ENCODE measurements around the gene RO60.
A peak's percentile ranks its signal among the peaks of the same experiment; 100 is the strongest.

Gene RO60

DNA sequence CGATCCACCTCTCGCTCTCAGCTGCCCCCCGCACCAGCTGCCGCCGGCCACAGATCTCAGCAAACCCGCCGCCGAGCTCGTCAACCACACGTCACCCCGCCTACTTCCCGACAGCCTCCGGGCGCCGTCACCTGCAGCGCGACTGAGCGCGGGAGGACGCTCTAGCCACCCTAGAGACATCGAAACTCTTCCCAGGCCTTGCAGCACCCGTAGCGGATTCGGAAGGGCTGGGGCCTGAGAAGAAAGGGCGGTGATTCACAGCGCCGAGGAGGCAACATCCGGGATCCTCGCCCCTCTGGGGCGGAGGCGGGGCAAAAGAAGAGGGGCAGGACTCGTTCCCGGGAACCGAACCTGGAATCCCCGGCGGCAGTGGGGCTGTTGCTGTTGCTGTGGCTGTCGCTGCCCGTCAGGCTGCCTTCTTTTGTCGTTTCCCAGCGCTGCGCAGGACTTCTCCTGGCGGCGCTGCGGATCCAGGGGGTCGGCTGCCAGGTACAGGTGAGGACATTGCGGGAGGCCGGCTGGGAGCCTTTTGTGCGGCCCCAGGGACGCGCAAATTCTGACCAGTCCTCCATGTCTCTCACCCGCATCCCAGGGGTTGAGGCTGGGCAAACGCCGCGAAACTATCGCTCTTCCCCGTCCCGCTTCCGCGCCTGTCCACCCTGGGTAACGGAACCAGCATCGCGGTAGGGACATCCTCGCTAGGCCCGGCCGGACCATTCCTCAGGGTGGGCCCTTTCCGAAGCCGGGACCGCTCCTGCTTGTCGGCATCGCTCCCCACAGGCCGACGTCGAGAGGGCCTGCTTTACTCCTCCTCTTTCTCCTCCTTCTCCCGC, at the start of gene RO60, which contains the start of gene UCHL5:
Gene RO60, plus strand, starts transcription at position 331 of the 833 bp plus-strand sequence. CDS start 9,443 bp downstream, outside the sequence.
Gene UCHL5, minus strand, starts transcription at position 79 of the 833 bp plus-strand sequence. CDS start 100 bp downstream, outside the sequence.
- TF ChIP-seq, protein P1, sequence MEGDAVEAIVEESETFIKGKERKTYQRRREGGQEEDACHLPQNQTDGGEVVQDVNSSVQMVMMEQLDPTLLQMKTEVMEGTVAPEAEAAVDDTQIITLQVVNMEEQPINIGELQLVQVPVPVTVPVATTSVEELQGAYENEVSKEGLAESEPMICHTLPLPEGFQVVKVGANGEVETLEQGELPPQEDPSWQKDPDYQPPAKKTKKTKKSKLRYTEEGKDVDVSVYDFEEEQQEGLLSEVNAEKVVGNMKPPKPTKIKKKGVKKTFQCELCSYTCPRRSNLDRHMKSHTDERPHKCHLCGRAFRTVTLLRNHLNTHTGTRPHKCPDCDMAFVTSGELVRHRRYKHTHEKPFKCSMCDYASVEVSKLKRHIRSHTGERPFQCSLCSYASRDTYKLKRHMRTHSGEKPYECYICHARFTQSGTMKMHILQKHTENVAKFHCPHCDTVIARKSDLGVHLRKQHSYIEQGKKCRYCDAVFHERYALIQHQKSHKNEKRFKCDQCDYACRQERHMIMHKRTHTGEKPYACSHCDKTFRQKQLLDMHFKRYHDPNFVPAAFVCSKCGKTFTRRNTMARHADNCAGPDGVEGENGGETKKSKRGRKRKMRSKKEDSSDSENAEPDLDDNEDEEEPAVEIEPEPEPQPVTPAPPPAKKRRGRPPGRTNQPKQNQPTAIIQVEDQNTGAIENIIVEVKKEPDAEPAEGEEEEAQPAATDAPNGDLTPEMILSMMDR (IDR thresholded peaks at IDR 0.05; ENCODE audit: insufficient read depth, low read depth, low read length, missing control alignments), result no peak
- DNase-seq (ENCODE audit: low read depth), result peak; percentile 99
- peak within 1 kb of the TSS; percentile 86 for H3K4me3 ChIP-seq (ENCODE audit: low read length)

DNA sequence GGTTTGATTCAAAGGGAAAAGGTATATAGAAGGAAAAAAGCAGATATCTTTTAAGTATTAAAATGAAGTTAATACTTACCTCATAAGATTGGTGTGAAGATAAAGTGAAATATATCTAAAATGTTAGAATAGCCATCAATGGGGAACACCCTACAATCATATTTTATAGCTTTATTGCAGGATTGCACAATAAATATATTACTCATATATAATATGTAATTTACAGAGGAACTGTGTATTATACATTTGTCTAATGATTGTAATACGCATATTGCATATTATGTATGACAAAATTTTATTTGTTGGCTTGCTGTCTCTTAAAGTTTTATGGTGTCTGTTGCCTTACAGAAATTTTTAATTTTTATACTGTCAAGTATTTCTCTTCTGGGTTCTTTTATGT, 48.0 kb upstream of the RO60 start:
- TF ChIP-seq, protein P1 (IDR thresholded peaks at IDR 0.05; ENCODE audit: insufficient read depth, low read depth, low read length, missing control alignments), result no peak
- DNase-seq (ENCODE audit: low read depth), result no peak
- H3K4me3 ChIP-seq (ENCODE audit: low read length), result no peak overlapping the region

DNA sequence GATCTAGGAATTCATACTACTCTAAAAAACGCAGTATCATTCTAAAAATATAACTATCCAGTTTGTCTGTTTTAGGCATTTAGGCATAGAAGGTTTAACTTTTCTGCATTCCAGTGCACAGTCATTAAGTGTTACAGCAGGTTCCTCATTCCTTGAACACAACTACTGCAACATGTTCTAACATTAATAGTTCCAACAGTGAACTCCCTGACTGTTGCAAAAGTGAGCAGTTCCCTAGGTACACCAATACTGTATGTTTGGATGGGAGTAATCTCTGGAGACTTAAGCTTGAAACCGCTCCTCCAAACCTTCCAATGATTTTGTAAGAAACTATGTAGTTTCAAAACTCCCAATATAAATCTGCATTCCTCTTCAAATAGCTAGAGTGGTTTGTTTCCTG, 46.4 kb upstream of the RO60 start:
- H3K4me3 ChIP-seq (ENCODE audit: low read length), result no peak overlapping the region
- DNase-seq (ENCODE audit: low read depth), result peak; percentile 63
- TF ChIP-seq, protein P1 (IDR thresholded peaks at IDR 0.05; ENCODE audit: insufficient read depth, low read depth, low read length, missing control alignments), result no peak

DNA sequence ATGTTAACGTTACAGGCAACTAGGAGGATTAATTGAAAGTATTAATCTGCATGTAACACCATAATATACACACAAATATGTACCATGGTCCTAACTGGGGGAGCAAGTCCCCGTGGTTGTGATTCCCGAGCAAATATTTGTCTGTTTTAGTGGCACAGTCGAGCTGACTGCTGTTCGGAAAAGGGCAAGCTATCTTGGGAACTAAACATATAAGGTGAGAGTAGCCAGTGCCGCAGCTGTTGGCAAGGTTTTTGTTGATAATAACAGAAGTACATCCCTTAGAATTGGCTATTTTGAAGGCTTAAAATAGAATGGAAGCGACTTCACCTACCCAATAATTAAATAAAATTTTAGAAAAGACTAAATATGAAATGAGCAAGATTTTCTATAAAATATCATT, 45.7 kb upstream of the RO60 start:
- DNase-seq (ENCODE audit: low read depth), result no peak
- no peak overlapping the region for H3K4me3 ChIP-seq (ENCODE audit: low read length)
- TF ChIP-seq, protein P1 (IDR thresholded peaks at IDR 0.05; ENCODE audit: insufficient read depth, low read depth, low read length, missing control alignments), result no peak

DNA sequence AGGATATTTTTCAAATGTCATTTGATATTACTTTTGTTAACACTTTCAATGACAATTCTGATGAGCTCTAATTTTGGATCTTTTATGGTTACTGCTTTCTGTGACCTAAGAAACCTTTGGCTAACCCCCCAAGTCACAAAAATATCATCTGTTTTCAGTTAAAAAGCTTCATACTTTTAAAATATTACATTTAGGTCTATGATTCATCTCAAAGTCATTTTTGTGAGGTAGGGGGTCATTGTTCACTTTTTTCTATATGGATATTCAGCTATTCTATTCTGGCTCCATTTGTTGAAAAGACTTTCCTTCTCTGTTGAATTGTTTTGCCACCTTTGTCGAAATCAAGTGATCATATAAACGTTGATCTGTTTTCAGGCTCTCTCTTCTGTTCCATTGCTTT, 45.0 kb upstream of the RO60 start:
- DNase-seq (ENCODE audit: low read depth), result no peak
- no peak overlapping the region for H3K4me3 ChIP-seq (ENCODE audit: low read length)
- TF ChIP-seq, protein P1 (IDR thresholded peaks at IDR 0.05; ENCODE audit: insufficient read depth, low read depth, low read length, missing control alignments), result no peak

DNA sequence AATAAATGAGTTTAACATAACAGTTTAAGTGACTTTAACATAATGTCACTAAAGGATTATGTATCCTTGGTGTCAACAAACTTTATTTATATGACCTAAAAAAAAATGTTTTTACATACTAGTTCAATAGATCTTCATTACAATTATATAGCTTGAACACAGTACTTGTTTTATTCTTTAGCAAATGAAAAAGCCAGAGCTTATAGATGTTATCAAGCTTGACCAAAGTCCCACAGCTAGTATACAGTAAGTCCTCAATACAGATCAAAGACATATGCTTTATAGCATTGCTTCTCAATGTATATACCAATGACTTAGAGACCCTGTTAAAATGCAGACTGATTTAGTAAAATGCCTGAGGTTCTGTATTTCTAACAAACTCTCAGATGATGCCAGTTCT, 42.6 kb upstream of the RO60 start:
- DNase-seq (ENCODE audit: low read depth), result no peak
- H3K4me3 ChIP-seq (ENCODE audit: low read length), result no peak overlapping the region
- TF ChIP-seq, protein P1 (IDR thresholded peaks at IDR 0.05; ENCODE audit: insufficient read depth, low read depth, low read length, missing control alignments), result no peak

Data from epithelial cell of esophagus (primary cell).